Left lung (tissue), 10 donors: ENCODE data around the gene MCF2L2. TPM values are rescaled to one million over a fixed set of nuclear protein-coding genes. Genes with fewer than 3 reads are reported as not detected.
A peak's percentile ranks its signal among the peaks of the same experiment; 100 is the strongest.

Experiments
- ATAC-seq: fragments of 200-7000 bp; cut with Tn5 transposase; one replicate; pipeline ENCODE4 v1.9.1; 2020; ENCODE audit warnings: moderate library complexity
- DNase-seq, 4 donors: peaks; one replicate each; pipeline ENCODE4 v3.0.0-alpha.2; 2013 to 2020
- H3K27ac ChIP-seq, 2 donors: fragments of 200-600 bp; sonication (generic) in 1 of 2; one replicate each; pipeline versions ENCODE4 v1.5.0 to v1.8.0; 2020 to 2021
- H3K27me3 ChIP-seq, 2 donors: fragments of 200-600 bp; sonication (generic) in 1 of 2; one replicate each; pipeline versions ENCODE4 v1.5.0 to v1.8.0; 2020 to 2021
- H3K36me3 ChIP-seq, 2 donors: fragments of 200-600 bp; sonication (generic) in 1 of 2; one replicate each; pipeline versions ENCODE4 v1.5.0 to v1.8.0; 2020 to 2021
- H3K4me1 ChIP-seq, 2 donors: fragments of 200-600 bp; one replicate each; pipeline ENCODE4 v1.8.0; 2021
- H3K4me3 ChIP-seq, 2 donors: fragments of 200-600 bp; sonication (generic) in 1 of 2; one replicate each; pipeline versions ENCODE4 v1.5.0 to v1.8.0; 2020 to 2021; ENCODE audit warnings: mild to moderate bottlenecking in 1 of 2
- H3K9me3 ChIP-seq, 2 donors: fragments of 200-600 bp; sonication (generic) in 1 of 2; one replicate each; pipeline versions ENCODE4 v1.5.0 to v1.8.0; 2020 to 2021
- CTCF ChIP-seq, 2 donors: fragments of 200-600 bp; sonication (generic) in 1 of 2; IDR thresholded peaks; one replicate each; pipeline versions ENCODE4 v1.5.0 to v1.8.0; 2021; ENCODE audit warnings: antibody characterized with exemption in 2 of 2
- intact Hi-C, 2 donors: fragments of 100-400 bp; cut with DNase I; formaldehyde crosslinking; loops; one replicate each; pipeline versions ENCODE4 v1.11.2 to v1.14.2; 2022
- polyA plus RNA-seq, 6 donors: library from polyadenylated mRNA; unstranded; fragments of 120-200 nt; gene quantifications; one replicate each; pipeline ENCODE4 v1.2.1, GENCODE V29; 2013; ENCODE audit not compliant: insufficient read length in 6 of 6
- total RNA-seq, 2 donors: library from RNA; stranded (reverse); fragmentation: NEBNext Ultra II Directional; extraction: Animal tissue kit (Norgen Biotek cat#: 25700); gene quantifications; one replicate each; pipeline ENCODE4 v1.2.1, GENCODE V29; 2021
- donor health status: DM: no; HTN: yes; CAD: no.
- donor health status: DM: no; HTN: no; CAD: no.

MCF2L2 gene
- total and polyA plus RNA-seq, 8 donors: 0.41 to 3.5 (median 2.2) TPM

- TF ChIP-seq CTCF (IDR thresholded peaks at IDR 0.05): no peak
- no peaks in the 10 kb centered on the region for H3K4me1 ChIP-seq
- DNase-seq (no peak), ATAC-seq (no peak)
- H3K36me3 ChIP-seq: no peaks in the 10 kb centered on the region
- intact Hi-C loops: no loop called here
- H3K9me3 ChIP-seq: no peaks in the 10 kb centered on the region
- no peak overlapping the region for H3K4me3 ChIP-seq
- H3K27me3 ChIP-seq: peaks cover 0 to 5% of the 10 kb centered on the region in 2 donors
- H3K27ac ChIP-seq: no peak overlapping the region
Measured at GRCh38 chr3:183148056-183148455, 280.4 kb downstream of the MCF2L2 start.

GRCh38 chr3:183144363-183144762 lies 284.1 kb downstream of the MCF2L2 start:
- no peak overlapping the region for H3K27ac ChIP-seq
- H3K27me3 ChIP-seq: peaks cover 0 to 5% of the 10 kb centered on the region in 2 donors
- intact Hi-C loops: no loop called here
- no peaks in the 10 kb centered on the region for H3K4me1 ChIP-seq
- no peaks in the 10 kb centered on the region for H3K9me3 ChIP-seq
- TF ChIP-seq CTCF (IDR thresholded peaks at IDR 0.05): no peak
- peak; percentile 79 for ATAC-seq
- no peak overlapping the region for H3K4me3 ChIP-seq
- no peaks in the 10 kb centered on the region for H3K36me3 ChIP-seq
- no peak for DNase-seq

GRCh38 chr3:183142199-183142598 lies 286.2 kb downstream of the MCF2L2 start:
- Histone ChIP-seq H3K9me3 (no peaks in the 10 kb centered on the region), H3K27me3 (no peaks in the 10 kb centered on the region), H3K27ac (no peak overlapping the region), H3K4me1 (no peaks in the 10 kb centered on the region), H3K36me3 (no peaks in the 10 kb centered on the region), H3K4me3 (no peak overlapping the region)
- TF ChIP-seq CTCF (IDR thresholded peaks at IDR 0.05): no peak
- intact Hi-C loops: no loop called here
- DNase-seq: no peak
- ATAC-seq: no peak

GRCh38 chr3:183134844-183135243 lies 293.6 kb downstream of the MCF2L2 start:
- DNase-seq: peak in 1 of 4 donors; percentile 54
- Histone ChIP-seq H3K9me3 (peaks cover 0 to under 1% of the 10 kb centered on the region in 2 donors), H3K27ac (peak overlapping the region; percentile 0 to 44), H3K4me1 (peaks cover 0 to 6% of the 10 kb centered on the region in 2 donors), H3K36me3 (no peaks in the 10 kb centered on the region), H3K4me3 (no peak overlapping the region), H3K27me3 (peaks cover 0 to 8% of the 10 kb centered on the region in 2 donors)
- intact Hi-C loops: no loop called here
- no peak for TF ChIP-seq CTCF (IDR thresholded peaks at IDR 0.05)
- ATAC-seq: peak; percentile 58

GRCh38 chr3:183132409-183132808 lies 296.0 kb downstream of the MCF2L2 start:
- Histone ChIP-seq H3K9me3 (peaks cover 0 to 15% of the 10 kb centered on the region in 2 donors), H3K27ac (peak overlapping the region in 1 of 2 donors; percentile 26), H3K4me1 (peaks cover 0 to 6% of the 10 kb centered on the region in 2 donors), H3K27me3 (peaks cover 0 to 8% of the 10 kb centered on the region in 2 donors), H3K4me3 (no peak overlapping the region), H3K36me3 (no peaks in the 10 kb centered on the region)
- intact Hi-C loops: no loop called here
- peak; percentile 29 for ATAC-seq
- no peak for DNase-seq
- TF ChIP-seq CTCF (IDR thresholded peaks at IDR 0.05): no peak
